HFFc6 (cell line): ENCODE results near the gene ITPR1. TPM values are rescaled to one million over a fixed set of nuclear protein-coding genes. Genes with fewer than 3 reads are reported as not detected.

Source experiments
- DNase-seq: peaks from one replicate; pipeline ENCODE4 v3.0.0-alpha.2; 2018
- H3K27ac Mint-ChIP-seq: 2 replicates; pipeline ENCODE4 v1.8.0; 2020; ENCODE audit warnings: mild to moderate bottlenecking, mixed read lengths
- H3K27me3 Mint-ChIP-seq: 2 replicates; pipeline ENCODE4 v1.8.0; 2021; ENCODE audit warnings: mild to moderate bottlenecking, moderate library complexity, mixed read lengths; ENCODE audit not compliant: insufficient read depth
- H3K36me3 Mint-ChIP-seq: 2 replicates; pipeline ENCODE4 v1.8.0; 2021; ENCODE audit warnings: low read depth, mixed read lengths
- H3K4me1 Mint-ChIP-seq: 2 replicates; pipeline ENCODE4 v1.8.0; 2020; ENCODE audit warnings: low read depth, mixed read lengths
- H3K4me3 Mint-ChIP-seq: 2 replicates; pipeline ENCODE4 v1.8.0; 2020; ENCODE audit warnings: mild to moderate bottlenecking, moderate library complexity, mixed read lengths
- H3K9me3 Mint-ChIP-seq: 2 replicates; pipeline ENCODE4 v1.8.0; 2020; ENCODE audit warnings: mild to moderate bottlenecking, mixed read lengths
- total RNA-seq, 6 experiments: library from RNA; stranded (reverse); fragmentation: NEBNext Ultra II Directional; extraction: Animal tissue kit (Norgen Biotek cat#: 25700); gene quantifications; 2 replicates in 1 of 6; 3 replicates in 5 of 6; pipeline ENCODE4 v1.2.3, GENCODE V29; 2021
- TF ChIP-seq, protein P1 (sequence below): fragments of 200-600 bp; sonication (generic); IDR thresholded peaks from 2 replicates; pipeline ENCODE4 v1.5.0; 2021; ENCODE audit warnings: antibody characterized with exemption, mild to moderate bottlenecking

ITPR1 gene
- total RNA-seq, 6 experiments from 2014 or later: 4.9 to 8.3 (median 6.1) TPM

GRCh38 chr3:4660936-4661335 lies 167.8 kb downstream of the ITPR1 start:
- no peaks in the 10 kb centered on the region; the same call in 1 of the 2 replicates for H3K27me3 Mint-ChIP-seq
- no peaks in the 10 kb centered on the region for H3K9me3 Mint-ChIP-seq
- H3K4me1 Mint-ChIP-seq: peaks cover 4% of the 10 kb centered on the region
- no peaks in the 10 kb centered on the region for H3K36me3 Mint-ChIP-seq
- H3K27ac Mint-ChIP-seq: no peak overlapping the region
- no peak overlapping the region for H3K4me3 Mint-ChIP-seq
- TF ChIP-seq, protein P1, sequence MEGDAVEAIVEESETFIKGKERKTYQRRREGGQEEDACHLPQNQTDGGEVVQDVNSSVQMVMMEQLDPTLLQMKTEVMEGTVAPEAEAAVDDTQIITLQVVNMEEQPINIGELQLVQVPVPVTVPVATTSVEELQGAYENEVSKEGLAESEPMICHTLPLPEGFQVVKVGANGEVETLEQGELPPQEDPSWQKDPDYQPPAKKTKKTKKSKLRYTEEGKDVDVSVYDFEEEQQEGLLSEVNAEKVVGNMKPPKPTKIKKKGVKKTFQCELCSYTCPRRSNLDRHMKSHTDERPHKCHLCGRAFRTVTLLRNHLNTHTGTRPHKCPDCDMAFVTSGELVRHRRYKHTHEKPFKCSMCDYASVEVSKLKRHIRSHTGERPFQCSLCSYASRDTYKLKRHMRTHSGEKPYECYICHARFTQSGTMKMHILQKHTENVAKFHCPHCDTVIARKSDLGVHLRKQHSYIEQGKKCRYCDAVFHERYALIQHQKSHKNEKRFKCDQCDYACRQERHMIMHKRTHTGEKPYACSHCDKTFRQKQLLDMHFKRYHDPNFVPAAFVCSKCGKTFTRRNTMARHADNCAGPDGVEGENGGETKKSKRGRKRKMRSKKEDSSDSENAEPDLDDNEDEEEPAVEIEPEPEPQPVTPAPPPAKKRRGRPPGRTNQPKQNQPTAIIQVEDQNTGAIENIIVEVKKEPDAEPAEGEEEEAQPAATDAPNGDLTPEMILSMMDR: no peak
- no peak for DNase-seq

DNA sequence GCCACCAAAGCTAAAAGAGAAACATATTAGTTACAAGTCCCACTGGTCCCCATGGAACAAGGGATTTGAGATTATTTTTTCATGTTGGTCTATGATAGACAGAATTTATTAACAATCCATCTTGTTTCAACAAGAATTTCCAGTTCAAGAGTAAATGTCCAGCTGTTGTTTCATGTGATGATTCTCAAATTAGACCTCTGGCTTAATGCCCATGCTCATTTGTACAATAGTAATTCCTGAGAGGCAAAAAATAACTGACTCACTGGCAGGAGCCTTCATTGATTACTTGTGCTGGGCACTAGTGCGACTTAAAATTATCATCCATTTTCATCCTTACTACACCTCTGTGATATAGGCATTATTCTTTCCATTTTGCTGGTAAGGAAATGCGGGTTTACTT lies 171.3 kb downstream of the ITPR1 start:
- no peaks in the 10 kb centered on the region; the same call in 1 of the 2 replicates for H3K4me1 Mint-ChIP-seq
- no peaks in the 10 kb centered on the region for H3K36me3 Mint-ChIP-seq
- no peaks in the 10 kb centered on the region for H3K27me3 Mint-ChIP-seq
- no peak overlapping the region for H3K27ac Mint-ChIP-seq
- H3K4me3 Mint-ChIP-seq: no peak overlapping the region
- H3K9me3 Mint-ChIP-seq: no peaks in the 10 kb centered on the region
- no peak for DNase-seq
- TF ChIP-seq, protein P1: no peak

DNA sequence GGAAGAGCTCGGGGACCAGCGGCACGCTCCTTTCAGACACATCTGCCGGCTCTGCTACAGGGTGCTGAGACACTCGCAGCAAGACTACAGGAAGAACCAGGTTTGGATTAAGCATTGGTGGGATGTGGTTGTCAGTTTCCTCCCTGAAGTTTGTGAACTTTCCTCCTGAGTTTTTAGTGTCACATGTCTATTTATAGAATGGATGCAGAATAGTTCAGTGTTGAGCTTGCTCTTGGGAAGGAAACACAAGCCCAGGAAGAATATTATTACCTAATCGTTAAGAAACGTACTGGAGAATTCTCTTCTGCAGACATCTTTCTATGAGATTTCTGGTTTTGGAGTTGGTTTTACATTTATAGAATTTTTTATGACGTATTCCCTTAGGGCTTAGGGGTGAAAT lies 172.0 kb downstream of the ITPR1 start:
- DNase-seq: no peak
- no peak overlapping the region for H3K27ac Mint-ChIP-seq
- no peaks in the 10 kb centered on the region for H3K36me3 Mint-ChIP-seq
- H3K4me1 Mint-ChIP-seq: no peaks in the 10 kb centered on the region; the same call in 1 of the 2 replicates
- no peak overlapping the region for H3K4me3 Mint-ChIP-seq
- no peaks in the 10 kb centered on the region for H3K9me3 Mint-ChIP-seq
- H3K27me3 Mint-ChIP-seq: 0 out of 2 replicates have a peak, but pooled peaks cover under 1% of the 10 kb centered on the region
- TF ChIP-seq, protein P1: no peak

- TF ChIP-seq, protein P1: no peak
- Mint-ChIP-seq H3K36me3 (no peaks in the 10 kb centered on the region), H3K27ac (no peak overlapping the region), H3K27me3 (0 out of 2 replicates have a peak, but pooled peaks cover 2% of the 10 kb centered on the region), H3K4me1 (no peaks in the 10 kb centered on the region; the same call in 1 of the 2 replicates), H3K4me3 (no peak overlapping the region), H3K9me3 (no peaks in the 10 kb centered on the region)
- no peak for DNase-seq
Measured at GRCh38 chr3:4666071-4666470, 172.9 kb downstream of the ITPR1 start.

- TF ChIP-seq, protein P1: peak; percentile 72
- H3K9me3 Mint-ChIP-seq: no peaks in the 10 kb centered on the region
- no peak for DNase-seq
- H3K4me3 Mint-ChIP-seq: no peak overlapping the region
- no peak overlapping the region for H3K27ac Mint-ChIP-seq
- H3K36me3 Mint-ChIP-seq: no peaks in the 10 kb centered on the region
- peaks cover 15% of the 10 kb centered on the region for H3K4me1 Mint-ChIP-seq
- H3K27me3 Mint-ChIP-seq: 0 out of 2 replicates have a peak, but pooled peaks cover 2% of the 10 kb centered on the region
Measured at GRCh38 chr3:4670352-4670751, 177.2 kb downstream of the ITPR1 start.
